ENCODE measurements around the gene CLCF1.

DNA sequence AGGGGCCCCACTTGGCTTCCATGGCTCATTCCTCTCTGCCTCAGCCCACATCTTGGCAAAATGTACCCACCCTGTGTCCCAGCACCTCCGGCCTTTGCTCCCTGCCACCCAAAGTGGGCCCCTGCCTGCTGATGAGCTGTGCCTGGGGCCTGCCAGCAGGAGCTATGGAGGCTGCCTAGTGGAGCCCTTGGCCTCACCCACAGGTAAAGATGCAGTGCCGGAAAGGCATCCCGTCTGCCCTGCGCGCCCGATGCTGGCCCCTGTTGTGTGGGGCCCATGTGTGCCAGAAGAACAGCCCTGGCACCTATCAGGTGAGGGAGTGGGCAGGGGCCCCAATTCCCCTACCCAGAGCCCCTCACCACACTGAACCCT lies 31.8 kb upstream of the CLCF1 start:
- TF ChIP-seq, protein P1, sequence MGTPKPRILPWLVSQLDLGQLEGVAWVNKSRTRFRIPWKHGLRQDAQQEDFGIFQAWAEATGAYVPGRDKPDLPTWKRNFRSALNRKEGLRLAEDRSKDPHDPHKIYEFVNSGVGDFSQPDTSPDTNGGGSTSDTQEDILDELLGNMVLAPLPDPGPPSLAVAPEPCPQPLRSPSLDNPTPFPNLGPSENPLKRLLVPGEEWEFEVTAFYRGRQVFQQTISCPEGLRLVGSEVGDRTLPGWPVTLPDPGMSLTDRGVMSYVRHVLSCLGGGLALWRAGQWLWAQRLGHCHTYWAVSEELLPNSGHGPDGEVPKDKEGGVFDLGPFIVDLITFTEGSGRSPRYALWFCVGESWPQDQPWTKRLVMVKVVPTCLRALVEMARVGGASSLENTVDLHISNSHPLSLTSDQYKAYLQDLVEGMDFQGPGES (IDR thresholded peaks at IDR 0.05; ENCODE audit: low read depth, low read length) = no peak
- TF ChIP-seq, protein P2, sequence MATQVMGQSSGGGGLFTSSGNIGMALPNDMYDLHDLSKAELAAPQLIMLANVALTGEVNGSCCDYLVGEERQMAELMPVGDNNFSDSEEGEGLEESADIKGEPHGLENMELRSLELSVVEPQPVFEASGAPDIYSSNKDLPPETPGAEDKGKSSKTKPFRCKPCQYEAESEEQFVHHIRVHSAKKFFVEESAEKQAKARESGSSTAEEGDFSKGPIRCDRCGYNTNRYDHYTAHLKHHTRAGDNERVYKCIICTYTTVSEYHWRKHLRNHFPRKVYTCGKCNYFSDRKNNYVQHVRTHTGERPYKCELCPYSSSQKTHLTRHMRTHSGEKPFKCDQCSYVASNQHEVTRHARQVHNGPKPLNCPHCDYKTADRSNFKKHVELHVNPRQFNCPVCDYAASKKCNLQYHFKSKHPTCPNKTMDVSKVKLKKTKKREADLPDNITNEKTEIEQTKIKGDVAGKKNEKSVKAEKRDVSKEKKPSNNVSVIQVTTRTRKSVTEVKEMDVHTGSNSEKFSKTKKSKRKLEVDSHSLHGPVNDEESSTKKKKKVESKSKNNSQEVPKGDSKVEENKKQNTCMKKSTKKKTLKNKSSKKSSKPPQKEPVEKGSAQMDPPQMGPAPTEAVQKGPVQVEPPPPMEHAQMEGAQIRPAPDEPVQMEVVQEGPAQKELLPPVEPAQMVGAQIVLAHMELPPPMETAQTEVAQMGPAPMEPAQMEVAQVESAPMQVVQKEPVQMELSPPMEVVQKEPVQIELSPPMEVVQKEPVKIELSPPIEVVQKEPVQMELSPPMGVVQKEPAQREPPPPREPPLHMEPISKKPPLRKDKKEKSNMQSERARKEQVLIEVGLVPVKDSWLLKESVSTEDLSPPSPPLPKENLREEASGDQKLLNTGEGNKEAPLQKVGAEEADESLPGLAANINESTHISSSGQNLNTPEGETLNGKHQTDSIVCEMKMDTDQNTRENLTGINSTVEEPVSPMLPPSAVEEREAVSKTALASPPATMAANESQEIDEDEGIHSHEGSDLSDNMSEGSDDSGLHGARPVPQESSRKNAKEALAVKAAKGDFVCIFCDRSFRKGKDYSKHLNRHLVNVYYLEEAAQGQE (IDR thresholded peaks at IDR 0.05; ENCODE audit: low read depth, low read length) = no peak
- TF ChIP-seq, protein P3, sequence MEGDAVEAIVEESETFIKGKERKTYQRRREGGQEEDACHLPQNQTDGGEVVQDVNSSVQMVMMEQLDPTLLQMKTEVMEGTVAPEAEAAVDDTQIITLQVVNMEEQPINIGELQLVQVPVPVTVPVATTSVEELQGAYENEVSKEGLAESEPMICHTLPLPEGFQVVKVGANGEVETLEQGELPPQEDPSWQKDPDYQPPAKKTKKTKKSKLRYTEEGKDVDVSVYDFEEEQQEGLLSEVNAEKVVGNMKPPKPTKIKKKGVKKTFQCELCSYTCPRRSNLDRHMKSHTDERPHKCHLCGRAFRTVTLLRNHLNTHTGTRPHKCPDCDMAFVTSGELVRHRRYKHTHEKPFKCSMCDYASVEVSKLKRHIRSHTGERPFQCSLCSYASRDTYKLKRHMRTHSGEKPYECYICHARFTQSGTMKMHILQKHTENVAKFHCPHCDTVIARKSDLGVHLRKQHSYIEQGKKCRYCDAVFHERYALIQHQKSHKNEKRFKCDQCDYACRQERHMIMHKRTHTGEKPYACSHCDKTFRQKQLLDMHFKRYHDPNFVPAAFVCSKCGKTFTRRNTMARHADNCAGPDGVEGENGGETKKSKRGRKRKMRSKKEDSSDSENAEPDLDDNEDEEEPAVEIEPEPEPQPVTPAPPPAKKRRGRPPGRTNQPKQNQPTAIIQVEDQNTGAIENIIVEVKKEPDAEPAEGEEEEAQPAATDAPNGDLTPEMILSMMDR (IDR thresholded peaks at IDR 0.05) = no peak
- TF ChIP-seq NFIC (IDR thresholded peaks at IDR 0.05; ENCODE audit: borderline replicate concordance) = no peak
- no peak for TF ChIP-seq RFX5 (IDR thresholded peaks at IDR 0.05; ENCODE audit: low read length)
- no peak for TF ChIP-seq RCOR1 (IDR thresholded peaks at IDR 0.05; ENCODE audit: low read length)
- TF ChIP-seq RXRA (IDR thresholded peaks at IDR 0.05; ENCODE audit: borderline replicate concordance, low read depth) = no peak
- TF ChIP-seq, protein P4, sequence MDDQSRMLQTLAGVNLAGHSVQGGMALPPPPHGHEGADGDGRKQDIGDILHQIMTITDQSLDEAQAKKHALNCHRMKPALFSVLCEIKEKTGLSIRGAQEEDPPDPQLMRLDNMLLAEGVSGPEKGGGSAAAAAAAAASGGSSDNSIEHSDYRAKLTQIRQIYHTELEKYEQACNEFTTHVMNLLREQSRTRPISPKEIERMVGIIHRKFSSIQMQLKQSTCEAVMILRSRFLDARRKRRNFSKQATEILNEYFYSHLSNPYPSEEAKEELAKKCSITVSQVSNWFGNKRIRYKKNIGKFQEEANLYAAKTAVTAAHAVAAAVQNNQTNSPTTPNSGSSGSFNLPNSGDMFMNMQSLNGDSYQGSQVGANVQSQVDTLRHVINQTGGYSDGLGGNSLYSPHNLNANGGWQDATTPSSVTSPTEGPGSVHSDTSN (IDR thresholded peaks at IDR 0.05) = no peak
- no peak for TF ChIP-seq EZH2phosphoT487 (IDR thresholded peaks at IDR 0.05; ENCODE audit: borderline replicate concordance, low read depth)
- TF ChIP-seq, protein P5, sequence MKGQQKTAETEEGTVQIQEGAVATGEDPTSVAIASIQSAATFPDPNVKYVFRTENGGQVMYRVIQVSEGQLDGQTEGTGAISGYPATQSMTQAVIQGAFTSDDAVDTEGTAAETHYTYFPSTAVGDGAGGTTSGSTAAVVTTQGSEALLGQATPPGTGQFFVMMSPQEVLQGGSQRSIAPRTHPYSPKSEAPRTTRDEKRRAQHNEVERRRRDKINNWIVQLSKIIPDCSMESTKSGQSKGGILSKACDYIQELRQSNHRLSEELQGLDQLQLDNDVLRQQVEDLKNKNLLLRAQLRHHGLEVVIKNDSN (IDR thresholded peaks at IDR 0.05; ENCODE audit: borderline replicate concordance, low read depth) = no peak
- TF ChIP-seq YY1 (IDR thresholded peaks at IDR 0.05; ENCODE audit: low read depth) = no peak
- TF ChIP-seq FOXM1 (IDR thresholded peaks at IDR 0.05; ENCODE audit: low read depth) = no peak
- TF ChIP-seq, protein P6, sequence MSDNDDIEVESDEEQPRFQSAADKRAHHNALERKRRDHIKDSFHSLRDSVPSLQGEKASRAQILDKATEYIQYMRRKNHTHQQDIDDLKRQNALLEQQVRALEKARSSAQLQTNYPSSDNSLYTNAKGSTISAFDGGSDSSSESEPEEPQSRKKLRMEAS (IDR thresholded peaks at IDR 0.05; ENCODE audit: low read depth) = no peak
